Measurements from ENCODE around the gene SH2B3.

SH2B3 gene

DNA sequence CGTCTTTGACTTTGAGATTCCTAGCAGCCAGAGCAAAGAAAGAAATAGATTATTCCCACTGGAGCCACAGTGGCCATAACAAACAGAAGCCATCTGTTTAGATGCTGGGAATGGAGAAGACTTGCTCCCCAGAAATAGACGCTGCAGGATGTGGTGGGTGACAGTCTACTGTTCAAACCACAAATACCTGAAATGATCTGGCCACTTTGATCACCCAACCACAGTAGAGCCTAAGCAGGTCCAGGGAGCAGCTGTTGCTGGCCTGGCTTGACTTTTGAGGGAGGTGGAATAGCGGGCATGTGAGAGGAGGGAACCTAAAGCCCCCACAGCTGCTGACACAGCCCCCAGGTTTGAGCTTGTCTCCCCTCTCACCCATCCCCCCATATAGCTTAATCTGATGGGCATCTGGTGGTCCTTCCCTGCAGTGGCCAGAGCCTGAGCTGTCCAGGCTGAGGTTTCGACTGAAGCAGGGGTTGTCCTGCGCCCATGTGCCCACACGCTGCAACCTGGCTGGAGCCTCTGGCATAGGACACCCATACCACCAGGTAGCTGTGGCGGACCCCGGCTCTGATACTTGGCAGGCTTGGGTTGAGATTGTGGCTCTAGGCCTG, 38.7 kb downstream of the SH2B3 start:
- Histone ChIP-seq H3K4me3 (ENCODE audit: low read length, poor library complexity, severe bottlenecking) (peak overlapping the region; percentile 43), H3K79me2 (ENCODE audit: insufficient read depth, low read length) (peaks cover 73% of the 10 kb centered on the region), H2AFZ (ENCODE audit: low read length) (no peak overlapping the region), H3K4me1 (ENCODE audit: insufficient read depth, low read length, poor library complexity, severe bottlenecking) (peaks cover 60% of the 10 kb centered on the region), H3K9ac (ENCODE audit: low read depth, low read length, poor library complexity, severe bottlenecking) (peak overlapping the region; percentile 56), H3K36me3 (ENCODE audit: insufficient read depth, low read length) (peaks cover 77% of the 10 kb centered on the region; the same call in 1 of the 2 replicates), H3K9me2 (replicated peaks; ENCODE audit: low read depth, low read length) (no peaks in the 10 kb centered on the region), H3K27me3 (ENCODE audit: insufficient read depth, low read length, poor library complexity, severe bottlenecking) (no peaks in the 10 kb centered on the region), H3K4me2 (ENCODE audit: low read depth, low read length, poor library complexity, severe bottlenecking) (peak overlapping the region; percentile 68), H3K9me3 (ENCODE audit: insufficient read depth, low read depth, low read length) (no peaks in the 10 kb centered on the region), H3F3A (ENCODE audit: low read depth) (0 out of 2 replicates have a peak, but pooled peaks cover 4% of the 10 kb centered on the region), H4K20me1 (ENCODE audit: insufficient read depth, low read length, poor library complexity, severe bottlenecking) (peaks cover 47% of the 10 kb centered on the region)
- TF ChIP-seq EZH2phosphoT487 (IDR thresholded peaks at IDR 0.05; ENCODE audit: borderline replicate concordance) = no peak
- TF ChIP-seq, protein P1, sequence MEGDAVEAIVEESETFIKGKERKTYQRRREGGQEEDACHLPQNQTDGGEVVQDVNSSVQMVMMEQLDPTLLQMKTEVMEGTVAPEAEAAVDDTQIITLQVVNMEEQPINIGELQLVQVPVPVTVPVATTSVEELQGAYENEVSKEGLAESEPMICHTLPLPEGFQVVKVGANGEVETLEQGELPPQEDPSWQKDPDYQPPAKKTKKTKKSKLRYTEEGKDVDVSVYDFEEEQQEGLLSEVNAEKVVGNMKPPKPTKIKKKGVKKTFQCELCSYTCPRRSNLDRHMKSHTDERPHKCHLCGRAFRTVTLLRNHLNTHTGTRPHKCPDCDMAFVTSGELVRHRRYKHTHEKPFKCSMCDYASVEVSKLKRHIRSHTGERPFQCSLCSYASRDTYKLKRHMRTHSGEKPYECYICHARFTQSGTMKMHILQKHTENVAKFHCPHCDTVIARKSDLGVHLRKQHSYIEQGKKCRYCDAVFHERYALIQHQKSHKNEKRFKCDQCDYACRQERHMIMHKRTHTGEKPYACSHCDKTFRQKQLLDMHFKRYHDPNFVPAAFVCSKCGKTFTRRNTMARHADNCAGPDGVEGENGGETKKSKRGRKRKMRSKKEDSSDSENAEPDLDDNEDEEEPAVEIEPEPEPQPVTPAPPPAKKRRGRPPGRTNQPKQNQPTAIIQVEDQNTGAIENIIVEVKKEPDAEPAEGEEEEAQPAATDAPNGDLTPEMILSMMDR (conservative IDR thresholded peaks at IDR 0.05; ENCODE audit: low read length) = no peak

DNA sequence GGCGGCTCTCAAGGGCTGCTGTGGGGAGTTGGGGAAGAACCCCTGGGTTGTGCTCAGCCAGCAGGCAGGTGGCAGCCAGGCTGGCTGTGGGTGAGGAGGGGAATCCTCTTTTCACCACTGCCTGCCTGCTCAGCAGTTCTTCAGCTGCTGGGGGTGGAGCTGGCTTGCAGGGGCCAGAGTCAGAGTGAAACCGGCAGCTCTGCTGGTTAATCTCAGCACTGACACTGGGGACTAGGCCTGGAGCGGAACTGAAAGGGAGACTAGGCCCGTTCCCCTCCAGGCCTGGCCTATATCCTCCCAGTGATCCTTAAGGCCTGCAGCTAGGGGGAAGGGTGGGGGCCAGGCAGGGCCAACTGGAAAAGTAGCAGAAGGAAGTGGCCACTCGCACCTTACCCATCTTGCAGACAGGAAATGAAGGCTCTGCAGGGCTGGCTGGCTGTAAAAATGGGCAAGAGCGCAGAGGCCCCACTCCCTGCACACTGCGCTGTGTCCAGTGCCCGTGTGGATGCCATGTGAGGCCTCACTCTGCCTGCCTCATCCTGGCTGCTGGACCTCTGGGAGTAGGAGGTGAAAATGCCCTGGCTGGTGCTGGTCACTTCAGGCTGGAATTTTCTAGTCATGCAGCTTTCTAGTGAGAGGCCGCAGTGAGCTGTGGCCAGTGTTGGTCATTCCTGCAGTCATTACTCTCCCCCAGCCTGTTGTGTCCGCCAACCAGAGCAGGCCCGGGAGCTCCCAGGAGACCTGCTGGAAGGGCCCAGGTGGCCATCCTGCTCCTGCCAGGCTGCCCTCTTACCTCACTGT, 39.4 kb downstream of the SH2B3 start:
- Histone ChIP-seq H3K4me3 (ENCODE audit: low read length, poor library complexity, severe bottlenecking) (peak overlapping the region; percentile 43), H3K79me2 (ENCODE audit: insufficient read depth, low read length) (peaks cover 66% of the 10 kb centered on the region), H3F3A (ENCODE audit: low read depth) (0 out of 2 replicates have a peak, but pooled peaks cover 4% of the 10 kb centered on the region), H3K4me2 (ENCODE audit: low read depth, low read length, poor library complexity, severe bottlenecking) (peak overlapping the region; percentile 68), H3K36me3 (ENCODE audit: insufficient read depth, low read length) (peaks cover 80% of the 10 kb centered on the region; the same call in 1 of the 2 replicates), H3K9me2 (replicated peaks; ENCODE audit: low read depth, low read length) (no peaks in the 10 kb centered on the region), H4K20me1 (ENCODE audit: insufficient read depth, low read length, poor library complexity, severe bottlenecking) (peaks cover 41% of the 10 kb centered on the region), H3K9ac (ENCODE audit: low read depth, low read length, poor library complexity, severe bottlenecking) (peak overlapping the region; percentile 56), H3K4me1 (ENCODE audit: insufficient read depth, low read length, poor library complexity, severe bottlenecking) (peaks cover 53% of the 10 kb centered on the region), H2AFZ (ENCODE audit: low read length) (no peak overlapping the region), H3K27me3 (ENCODE audit: insufficient read depth, low read length, poor library complexity, severe bottlenecking) (no peaks in the 10 kb centered on the region), H3K9me3 (ENCODE audit: insufficient read depth, low read depth, low read length) (no peaks in the 10 kb centered on the region)
- TF ChIP-seq, protein P1 (conservative IDR thresholded peaks at IDR 0.05; ENCODE audit: low read length) = peak; percentile 19; the same call in 1 of the 2 replicates
- TF ChIP-seq EZH2phosphoT487 (IDR thresholded peaks at IDR 0.05; ENCODE audit: borderline replicate concordance) = no peak

DNA sequence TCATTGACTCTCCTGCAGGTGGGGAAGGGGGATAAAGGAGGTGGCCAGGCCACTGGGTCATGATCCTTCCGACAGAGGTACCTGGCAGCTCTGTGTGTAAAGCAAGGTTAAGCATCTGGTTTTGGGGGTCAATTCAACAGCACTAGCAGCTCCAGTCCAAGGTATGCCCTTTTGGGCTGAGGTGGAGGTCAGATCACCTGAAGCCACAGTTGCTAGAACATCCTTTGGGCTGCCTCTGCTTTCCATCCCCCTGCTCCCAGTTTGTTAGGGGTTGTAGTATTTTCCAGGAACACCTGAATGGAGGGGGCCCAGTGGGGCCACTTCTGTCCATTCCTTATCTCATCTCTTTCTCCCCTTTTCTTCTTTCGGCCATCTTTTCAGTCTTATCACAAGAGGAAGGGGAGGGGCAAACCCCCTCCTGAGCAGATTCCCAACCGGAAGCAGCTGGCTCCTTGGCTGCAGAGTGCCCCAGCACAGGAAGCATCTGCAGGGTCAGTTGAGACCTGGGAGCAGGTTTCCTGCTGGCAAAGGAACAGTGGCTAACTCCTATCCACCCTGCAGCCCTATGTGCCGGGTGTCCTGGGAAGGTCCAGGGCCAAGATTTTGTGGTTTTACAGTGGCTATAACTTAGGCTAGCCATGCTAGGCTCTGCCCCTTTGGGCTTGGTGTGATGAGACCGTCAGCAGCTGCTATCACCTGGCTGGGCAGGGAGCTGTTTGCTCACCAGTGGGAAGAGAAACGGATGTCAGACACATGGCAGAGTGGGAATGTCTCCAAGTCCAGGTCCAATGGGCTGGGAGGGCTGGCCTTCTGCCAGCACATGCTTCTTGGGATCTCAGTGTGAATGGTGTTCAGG, 40.2 kb downstream of the SH2B3 start:
- Histone ChIP-seq H2AFZ (ENCODE audit: low read length) (no peak overlapping the region), H3K9me2 (replicated peaks; ENCODE audit: low read depth, low read length) (no peaks in the 10 kb centered on the region), H3F3A (ENCODE audit: low read depth) (peaks cover 4% of the 10 kb centered on the region; the same call in 1 of the 2 replicates), H3K36me3 (ENCODE audit: insufficient read depth, low read length) (peaks cover 80% of the 10 kb centered on the region; the same call in 1 of the 2 replicates), H4K20me1 (ENCODE audit: insufficient read depth, low read length, poor library complexity, severe bottlenecking) (peaks cover 33% of the 10 kb centered on the region), H3K9me3 (ENCODE audit: insufficient read depth, low read depth, low read length) (no peaks in the 10 kb centered on the region), H3K27me3 (ENCODE audit: insufficient read depth, low read length, poor library complexity, severe bottlenecking) (no peaks in the 10 kb centered on the region), H3K4me2 (ENCODE audit: low read depth, low read length, poor library complexity, severe bottlenecking) (peak overlapping the region; percentile 68), H3K79me2 (ENCODE audit: insufficient read depth, low read length) (peaks cover 61% of the 10 kb centered on the region), H3K4me1 (ENCODE audit: insufficient read depth, low read length, poor library complexity, severe bottlenecking) (peaks cover 51% of the 10 kb centered on the region), H3K4me3 (ENCODE audit: low read length, poor library complexity, severe bottlenecking) (peak overlapping the region; percentile 43), H3K9ac (ENCODE audit: low read depth, low read length, poor library complexity, severe bottlenecking) (peak overlapping the region; percentile 56)
- TF ChIP-seq EZH2phosphoT487 (IDR thresholded peaks at IDR 0.05; ENCODE audit: borderline replicate concordance) = no peak
- TF ChIP-seq, protein P1 (conservative IDR thresholded peaks at IDR 0.05; ENCODE audit: low read length) = no peak
